CD4-positive, alpha-beta T cell treated with Interleukin-4 for 4 hours (primary cell): Measurements from ENCODE around the gene PLLP.

Experiments
- DNase-seq: peaks from one replicate; pipeline ENCODE4 v3.0.0-alpha.2; 2020

PLLP gene

DNA sequence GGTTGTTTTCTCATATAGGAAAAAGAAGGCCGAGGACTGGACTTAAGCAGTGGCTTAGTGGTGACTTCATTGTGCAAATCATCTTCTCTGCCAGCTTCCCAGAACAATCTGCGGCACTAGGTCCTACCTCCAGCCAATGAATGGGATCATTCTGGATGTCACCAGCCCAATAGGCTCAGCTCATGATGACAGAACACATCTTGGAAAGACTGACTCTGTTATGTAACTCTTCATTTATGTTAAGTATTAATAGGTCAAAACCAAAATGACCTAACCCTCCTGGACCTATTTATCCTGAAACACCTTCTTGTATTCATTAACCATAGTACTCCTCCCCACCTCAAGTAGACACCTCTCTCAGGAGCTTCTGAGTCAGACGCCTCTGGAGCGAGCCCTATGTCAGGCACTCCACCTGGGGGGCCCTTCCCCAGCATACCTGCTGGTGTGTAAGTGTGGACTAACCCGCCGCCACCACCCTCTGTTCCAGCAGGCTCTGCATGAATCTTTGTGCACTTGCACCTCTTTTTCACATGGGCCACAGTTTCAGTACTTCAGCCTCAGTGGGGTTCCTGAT lies 32.2 kb downstream of the PLLP start:
- no peak for DNase-seq

DNA sequence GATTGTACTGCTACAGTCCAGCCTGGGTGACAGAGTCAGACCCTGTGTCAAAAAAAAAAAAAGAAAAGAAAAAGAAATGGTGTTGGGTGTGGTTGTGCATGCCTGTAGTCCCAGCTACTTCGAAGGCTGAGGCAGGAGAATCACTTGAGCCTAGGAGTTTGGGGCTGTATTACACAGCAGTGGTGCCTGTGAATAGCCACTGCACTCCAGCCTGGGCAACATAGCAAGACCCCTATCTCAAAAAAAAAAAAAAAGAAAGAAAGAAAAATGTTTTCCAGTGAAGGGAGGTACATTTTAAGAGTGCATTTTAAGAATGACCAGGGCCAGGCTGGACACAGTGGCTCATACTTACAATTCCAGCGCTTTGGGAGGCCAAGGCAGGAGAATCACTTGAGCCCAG lies 33.1 kb downstream of the PLLP start:
- no peak for DNase-seq

DNA sequence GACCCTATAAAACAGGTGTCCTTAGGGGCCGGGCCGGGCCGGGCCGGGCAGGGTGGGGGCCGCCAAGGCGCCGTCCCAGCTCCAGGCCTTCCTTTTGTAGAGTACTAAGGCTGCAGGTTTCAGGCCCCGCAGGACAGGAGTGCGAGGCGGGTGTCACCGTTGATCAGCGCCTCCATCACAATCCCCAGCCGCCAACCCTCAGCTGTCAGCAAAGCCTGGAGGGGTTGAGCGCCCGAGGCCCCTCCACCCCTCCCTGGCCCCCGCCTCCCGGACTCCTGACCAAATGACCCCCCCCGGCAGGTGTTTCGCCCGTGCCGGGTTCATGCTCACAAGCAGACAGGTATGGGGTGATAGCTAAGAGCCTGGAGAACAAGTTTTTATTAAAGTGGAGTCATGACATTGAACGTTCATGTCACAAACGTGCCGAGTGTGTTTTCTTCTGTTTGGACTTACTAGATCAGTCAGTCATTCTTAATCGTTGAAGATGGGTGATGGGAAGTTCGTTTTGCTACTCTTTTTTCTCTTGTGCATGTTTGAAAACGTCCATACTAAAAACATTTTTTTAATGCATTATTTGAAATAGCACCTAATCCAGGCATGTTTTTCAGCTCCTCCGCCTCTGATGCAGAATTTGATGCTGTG lies 38.9 kb downstream of the PLLP start:
- peak; percentile 1 for DNase-seq

DNA sequence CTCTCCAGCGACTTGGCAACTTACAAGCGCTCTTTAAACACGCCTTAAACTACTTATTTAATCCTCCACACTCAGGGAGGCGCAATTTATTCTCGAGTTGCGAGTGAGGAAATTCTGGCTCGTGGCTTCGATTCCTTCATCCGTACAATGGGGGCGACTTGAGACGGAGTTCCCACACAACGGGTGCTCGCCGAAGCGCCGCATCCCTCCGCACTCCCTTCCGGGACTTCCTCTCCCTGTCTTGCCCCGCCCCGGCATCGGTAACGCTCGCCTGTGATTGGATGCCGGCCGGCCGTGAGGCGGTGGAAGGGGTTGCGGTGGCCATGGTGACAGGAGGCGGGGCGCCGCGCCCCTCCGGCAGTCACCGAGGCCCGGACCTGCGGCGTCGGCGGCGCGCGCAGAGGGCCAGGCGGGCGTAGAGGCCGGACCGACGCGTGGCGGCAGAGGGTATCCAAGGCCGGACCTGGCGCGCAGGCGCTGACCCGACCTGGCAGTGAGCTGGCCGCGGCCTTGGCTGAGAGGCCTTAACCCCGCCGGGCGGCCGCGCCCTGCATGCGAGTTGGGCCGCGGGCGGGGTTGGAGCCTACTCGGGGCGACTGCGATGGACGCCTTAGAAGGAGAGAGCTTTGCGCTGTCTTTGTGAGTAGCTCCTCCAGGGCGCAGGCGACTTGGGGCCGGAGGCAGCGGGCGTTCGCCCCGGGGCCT lies 39.6 kb downstream of the PLLP start, which contains the start of gene ARL2BP:
Gene ARL2BP (plus strand): TSS at position 493 of the 705 bp plus-strand sequence. CDS start 109 bp downstream, at position 602.
- DNase-seq: peak; percentile 98

DNA sequence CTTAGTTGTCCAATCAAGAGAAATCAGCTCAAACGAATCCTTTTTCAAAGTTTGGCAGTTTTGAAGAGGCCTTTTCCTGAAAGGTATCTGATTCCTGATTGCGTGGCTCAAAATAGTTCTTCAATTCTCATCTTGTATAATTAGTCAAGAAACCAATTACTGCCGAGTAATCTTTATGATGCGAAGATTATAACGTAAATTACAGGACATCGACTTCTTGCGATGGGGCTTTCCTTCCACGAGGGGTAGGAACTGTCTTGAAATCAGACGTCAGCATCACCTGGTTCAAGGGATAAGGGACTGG lies 40.1 kb downstream of the PLLP start:
- DNase-seq: no peak

DNA sequence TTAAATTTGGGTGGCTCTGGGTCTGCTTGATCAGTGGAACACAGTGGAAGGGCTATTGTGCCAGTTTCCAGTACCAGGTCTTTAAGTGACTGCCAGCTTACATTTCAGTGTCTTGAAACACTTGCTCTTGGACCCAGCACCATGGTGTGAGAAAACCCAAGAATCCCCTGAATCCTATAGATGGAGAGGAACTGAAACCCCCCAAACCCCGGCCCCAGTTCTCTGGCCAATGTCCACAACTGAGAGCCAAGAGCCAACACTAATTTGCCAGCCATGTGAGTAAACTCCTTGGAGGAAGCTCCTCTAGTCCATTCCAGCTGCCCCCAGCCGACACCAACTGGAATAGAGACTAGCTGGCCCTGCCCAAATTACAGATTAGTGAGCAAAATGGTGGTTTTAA lies 41.8 kb downstream of the PLLP start:
- DNase-seq: no peak

DNA sequence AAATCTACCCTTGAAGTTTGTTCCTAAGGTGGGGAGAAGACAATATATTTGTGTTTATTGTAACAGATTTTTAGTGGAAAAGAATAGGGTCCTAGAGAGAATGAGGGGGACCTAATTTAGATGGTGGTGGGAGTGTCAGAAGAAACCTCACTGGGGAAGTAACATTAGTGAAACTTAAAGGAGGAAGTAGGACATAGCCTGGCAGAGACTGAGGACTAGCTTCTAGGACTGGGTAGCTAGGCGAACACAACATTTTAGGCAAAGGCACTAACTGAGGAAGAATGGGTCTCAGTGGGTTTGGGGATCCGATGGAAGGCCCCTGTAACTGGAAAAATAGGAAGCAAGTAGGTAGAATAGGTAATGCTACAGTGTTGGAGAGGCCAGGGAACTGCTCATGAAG lies 43.6 kb downstream of the PLLP start:
- no peak for DNase-seq

DNA sequence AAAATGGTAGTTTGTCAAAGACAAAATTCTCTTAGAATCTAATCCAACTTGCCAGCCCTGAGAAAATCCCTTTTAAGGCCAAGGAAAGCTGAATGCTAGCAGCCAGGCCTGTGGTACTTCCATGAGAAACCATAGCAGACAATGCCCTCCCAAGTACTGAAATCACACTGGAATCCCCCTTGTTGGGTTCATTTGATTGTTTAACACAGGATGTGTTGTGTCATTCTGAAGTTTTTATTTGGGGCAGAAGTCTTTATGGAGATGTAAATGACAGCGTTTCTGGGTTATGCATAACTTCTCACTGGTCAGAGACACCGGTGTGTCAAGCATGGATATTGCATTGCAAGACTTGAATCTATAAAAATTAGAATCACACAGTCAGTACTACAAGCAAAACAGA lies 45.4 kb downstream of the PLLP start:
- no peak for DNase-seq

DNA sequence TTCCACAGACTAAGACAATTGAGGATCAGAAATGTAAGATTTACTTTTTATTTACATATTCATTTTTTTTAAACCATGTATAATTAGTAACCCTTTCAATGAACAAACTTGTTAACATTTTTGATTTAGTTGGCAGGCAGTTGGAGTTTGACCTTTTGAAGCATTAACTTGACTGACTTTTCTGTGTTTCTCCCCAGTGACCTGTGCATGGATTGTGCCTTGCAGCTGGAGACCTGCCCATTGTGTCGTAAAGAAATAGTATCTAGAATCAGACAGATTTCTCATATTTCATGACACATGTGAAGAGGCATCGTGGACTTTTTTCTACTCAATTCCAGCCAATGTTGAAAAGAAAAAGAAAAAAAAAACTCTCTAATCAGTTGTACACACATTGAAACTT lies 45.8 kb downstream of the PLLP start:
- DNase-seq: no peak

DNA sequence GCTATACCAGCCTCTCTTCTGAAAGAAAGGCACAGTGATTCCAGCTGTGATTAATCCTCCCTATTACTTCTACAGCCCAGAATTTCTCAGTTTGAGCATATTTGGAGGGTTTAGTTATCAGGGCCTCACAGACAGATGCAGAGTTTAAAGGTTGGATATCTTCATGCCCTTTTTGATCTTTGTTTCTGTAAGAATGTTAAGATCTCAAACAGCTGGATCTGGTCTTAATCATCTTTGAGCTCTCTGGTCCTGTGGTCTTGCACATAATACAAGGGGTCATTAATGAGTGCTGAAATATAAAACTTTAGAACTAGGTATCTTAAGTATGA lies 48.5 kb downstream of the PLLP start:
- no peak for DNase-seq

DNA sequence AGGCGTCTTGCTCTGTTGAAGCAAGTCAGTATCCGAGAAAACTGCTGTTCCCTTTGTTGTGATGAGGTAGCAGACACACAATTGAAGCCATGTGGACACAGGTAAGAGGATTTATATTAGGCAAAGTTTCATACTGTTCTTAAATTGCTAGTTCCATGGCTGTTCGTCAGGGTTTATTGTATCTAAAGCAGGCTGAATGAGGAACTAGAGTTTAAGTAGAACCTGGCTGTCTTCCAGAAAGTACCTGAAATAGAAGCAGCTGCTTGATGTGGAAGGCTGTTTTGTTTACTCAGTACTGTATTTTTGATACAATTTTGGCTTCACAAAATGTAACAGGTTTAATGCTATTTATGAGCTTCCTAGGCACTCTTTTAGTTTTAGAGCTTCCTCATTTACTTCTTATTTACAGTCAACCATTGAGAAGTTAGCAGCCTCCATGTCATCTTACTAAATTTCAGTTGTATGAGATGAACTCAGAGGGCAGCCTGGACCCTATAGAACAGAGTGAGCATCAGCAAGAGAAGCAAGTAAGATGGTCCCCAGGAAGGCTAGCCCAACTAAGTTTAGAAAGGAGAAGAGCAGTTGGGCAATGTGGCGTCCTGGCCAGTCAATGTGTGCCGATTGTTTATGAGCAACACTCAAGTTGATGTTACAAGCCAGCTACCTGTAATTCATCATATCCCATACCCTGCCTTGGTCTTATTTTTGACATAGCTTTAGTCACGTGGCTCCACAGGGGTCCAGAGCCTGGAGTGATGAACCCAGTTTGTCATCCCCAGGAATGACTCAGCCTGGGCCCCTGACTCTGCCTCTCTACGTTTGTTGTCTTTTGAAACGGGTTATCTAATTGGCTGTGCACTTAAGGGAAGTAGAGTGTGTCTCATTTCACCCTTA lies 49.1 kb downstream of the PLLP start:
- no peak for DNase-seq

DNA sequence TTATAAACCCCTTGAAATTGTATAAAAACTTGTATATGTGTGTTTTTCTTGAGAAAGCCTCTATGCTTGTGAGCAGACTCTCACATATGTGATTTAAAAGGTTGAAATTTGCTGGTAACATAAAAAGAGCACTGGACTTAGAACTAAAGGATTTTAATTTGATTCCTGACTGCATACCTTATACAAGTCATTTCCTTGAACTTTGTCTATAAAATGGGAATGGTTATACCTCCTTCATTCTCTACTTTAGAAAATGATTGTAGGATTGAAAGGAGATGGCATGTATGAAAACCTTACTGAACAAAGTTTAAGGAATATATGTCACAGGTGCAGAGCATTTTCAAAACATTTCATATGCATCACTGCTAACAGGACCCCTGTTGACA lies 49.8 kb downstream of the PLLP start:
- DNase-seq: no peak

DNA sequence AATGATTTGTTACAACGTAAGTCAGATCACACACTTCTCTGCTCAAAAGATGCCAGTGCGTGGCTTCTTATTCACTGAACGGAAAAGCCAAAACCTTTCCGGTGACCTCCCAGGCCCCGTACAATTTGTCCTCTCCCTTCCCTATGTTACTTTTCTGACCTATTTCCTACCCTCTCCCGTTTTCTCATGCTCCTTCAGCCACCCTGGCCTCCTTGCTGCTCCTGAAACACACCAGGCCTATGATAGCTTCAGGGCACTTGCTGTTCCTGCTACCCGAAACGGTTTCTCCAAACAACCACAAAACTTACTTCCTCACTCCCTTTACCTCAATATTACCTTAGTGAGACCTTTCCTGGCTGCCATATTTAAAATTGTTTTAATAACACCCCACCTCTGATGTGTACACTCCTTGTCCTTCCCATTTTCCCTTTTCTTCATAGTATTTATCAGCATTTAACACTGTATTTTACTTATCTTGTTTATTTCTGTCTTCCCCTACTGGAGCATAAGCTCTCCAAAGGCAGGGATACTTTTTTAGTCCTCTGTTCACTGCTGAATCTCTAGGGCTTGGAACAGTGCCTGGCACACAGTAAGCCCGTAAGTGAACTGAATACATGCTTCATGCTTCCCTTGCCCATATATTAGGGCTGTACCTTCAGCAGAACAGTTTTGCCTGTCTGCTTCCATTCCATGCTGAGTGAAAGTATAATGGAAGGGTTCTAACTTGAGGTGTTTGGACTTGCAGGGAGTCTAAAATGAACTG lies 50.3 kb downstream of the PLLP start:
- DNase-seq: no peak

DNA sequence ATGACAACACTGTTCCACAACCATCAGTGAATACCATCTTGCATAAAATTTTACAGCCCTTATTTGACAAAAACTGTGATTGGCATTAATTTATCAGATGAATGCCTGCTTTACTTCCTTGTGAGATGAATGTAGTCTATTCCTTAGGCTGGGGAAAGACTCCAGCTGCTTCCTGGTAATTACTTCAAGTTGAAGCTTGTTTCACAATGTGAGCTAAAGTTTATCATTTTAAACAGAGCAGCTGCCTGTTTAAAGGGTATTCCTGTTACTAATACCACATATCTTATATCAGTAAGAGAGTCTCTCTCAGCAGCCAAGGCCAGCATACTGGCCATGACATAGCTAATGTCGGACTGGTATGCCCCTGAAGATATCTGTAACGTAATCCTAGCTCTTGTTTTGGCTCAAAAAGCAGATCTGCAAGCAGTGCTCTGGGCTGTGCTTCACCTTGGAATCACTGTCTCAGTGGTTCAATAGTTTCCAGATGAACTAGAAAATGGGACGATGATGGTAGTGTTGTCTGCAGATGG lies 52.6 kb downstream of the PLLP start:
- no peak for DNase-seq

DNA sequence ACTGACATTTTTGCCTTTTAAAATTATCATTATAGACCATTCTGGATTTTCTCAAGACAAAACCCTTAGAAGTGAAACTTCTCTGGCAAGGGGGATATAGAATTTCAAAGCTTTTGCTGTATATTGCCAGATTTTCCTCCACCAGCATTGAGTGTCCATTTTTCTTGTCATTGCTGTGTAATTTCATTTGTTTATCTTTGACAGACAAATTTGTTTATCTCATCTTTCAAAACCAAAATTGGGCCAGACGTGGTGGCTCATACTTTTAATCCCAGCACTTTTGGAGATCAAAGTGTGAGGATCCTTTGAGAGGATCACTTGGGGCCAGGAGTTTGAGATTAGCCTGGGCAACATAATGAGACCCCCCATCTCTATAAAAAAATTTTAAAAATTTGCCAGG lies 55.4 kb downstream of the PLLP start:
- DNase-seq: no peak

DNA sequence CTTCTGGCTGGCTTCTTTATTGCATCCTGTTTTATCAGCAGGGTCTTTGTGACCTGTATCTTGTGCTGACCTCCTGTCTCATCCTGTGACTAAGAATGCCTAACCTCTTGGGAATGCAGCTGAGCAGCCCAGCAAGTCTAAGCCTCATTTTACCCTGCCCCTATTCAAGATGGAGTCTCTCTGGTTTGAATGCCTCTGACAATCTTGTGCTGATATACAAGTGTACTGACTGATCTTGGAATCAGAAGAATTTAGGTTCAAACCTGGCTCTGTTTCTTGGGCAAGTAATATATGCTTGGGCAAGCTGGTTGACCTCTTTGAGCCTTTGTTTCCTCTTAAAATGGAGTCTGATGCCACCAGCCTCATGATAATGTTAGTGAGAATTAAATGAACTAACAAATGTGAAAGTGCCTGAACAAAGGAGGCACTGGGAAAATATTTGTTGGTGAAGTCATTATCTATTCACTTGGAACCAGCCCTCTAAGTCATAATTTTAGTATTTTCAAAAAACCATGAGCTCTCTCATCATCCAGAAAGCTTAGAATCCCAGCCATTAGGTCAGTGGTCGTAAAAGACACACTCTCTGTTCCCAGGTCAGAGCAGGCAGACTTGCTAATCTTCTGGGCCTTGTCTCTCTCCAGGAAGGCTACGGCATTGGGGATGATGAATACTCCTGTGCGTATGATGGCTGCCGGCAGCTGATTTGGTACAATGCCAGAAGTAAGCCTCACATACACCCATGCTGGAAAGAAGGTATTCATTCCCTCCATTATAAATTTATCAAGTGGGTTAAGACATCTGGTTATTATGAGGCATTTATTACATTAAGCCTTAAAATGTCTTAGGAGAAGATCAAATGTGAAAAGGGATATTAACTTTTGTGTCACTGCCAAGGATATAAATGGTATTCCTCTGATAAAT lies 57.5 kb downstream of the PLLP start:
- no peak for DNase-seq

DNA sequence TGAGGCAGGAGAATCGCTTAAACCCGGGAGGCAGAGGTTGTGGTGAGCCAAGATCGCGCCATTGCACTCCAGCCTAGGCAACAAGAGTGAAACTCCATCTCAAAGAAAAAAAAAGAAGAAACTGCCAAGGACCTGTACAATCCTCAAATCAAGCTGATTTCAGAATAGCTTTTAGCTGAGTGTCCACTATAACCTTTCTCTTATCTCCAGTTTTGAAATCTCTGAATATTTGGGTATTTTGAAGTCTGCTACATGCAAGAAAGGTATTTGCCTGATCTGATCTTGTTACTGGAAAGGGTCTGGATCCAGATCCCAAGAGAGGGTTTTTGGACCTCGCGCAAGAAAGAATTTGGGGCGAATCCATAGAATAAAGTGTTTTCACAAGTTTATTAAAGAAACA lies 58.5 kb downstream of the PLLP start:
- no peak for DNase-seq

DNA sequence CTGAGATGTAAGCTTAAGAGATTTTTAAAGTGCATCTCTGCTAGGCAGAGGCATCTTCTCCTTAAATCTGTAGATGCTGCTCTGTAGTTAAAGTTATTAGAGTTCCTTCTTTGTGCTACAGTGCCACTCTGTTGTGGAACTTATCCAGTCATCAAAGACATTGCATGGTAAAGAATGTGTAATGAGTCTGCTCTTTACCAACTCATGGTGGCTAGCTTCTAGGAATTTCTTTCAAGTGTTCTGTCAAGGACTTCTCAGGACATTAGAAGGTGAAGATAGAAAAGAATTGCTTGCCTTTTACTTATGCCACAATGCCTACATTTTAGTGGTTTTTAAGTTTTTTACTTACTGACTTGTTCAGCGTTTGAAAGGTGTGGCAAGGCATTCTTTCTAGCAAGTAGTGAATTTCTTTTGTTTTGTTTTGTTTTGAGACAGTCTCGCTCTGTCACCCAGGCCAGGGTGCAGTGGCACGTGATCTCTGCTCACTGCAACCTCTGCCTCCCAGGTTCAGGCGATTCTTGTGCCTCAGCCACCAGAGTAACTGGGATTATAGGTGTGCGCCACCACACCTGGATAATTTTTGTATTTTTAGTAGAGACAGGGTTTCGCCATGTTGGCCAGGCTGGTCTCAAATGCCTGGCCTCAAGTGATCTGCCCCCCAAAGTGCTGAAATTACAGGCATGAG lies 59.7 kb downstream of the PLLP start:
- DNase-seq: no peak

DNA sequence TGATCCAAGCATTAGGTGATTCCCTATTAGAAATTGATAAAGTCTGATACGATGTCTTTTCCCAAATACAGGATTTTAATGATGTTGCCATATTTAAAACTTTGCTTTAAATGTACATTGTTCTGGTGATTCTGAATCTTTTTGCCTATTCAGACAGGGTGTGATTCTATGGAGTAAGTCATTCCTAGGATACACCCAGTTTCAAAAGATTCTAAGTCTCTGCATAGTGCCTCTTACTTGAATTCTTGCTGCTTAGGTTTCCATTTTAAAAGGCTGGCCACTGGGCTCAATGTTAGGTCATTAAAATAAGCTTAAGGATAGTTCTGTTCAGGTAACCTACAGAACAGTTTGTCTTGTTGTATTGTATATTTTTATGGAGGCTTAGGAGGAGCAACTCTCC lies 61.4 kb downstream of the PLLP start:
- no peak for DNase-seq

DNA sequence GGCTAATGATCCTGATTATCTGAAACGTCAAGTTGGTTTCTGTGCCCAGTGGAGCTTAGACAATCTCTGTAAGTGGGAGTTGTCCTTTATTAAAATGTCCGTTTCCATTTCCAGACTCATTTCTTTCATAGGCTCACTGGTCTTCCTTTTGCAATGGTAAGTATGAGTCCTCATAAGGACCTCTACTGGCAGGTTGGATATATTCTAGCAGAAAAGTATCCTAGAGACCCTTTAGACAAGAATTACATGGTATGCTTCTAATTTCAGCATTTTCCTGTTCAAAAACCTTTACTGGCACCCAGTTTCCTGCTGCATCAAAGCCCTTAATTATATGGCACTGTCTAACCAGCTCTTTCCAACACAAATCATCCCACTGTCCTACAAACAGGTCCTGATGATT lies 67.5 kb downstream of the PLLP start:
- no peak for DNase-seq

DNA sequence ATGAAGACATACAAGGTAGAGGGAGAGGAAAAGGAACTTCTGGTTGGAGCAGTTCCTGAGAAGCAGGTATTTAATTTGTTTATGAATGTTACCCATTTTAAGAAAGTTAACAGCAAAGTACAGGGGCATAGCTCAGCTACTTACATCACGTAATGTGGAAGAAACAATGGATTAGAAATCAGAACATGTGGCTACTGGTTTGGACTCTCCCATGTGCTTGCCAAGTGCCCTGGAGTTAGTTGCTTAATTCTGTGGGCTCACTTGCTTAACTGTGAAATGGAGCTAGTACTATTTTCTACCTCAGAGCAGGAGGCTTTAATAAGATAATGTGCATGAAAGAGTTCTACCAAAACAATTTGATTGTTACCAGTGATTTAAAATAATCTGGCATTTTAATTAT lies 71.0 kb downstream of the PLLP start:
- no peak for DNase-seq
